Measurements from ENCODE around the gene NTSR1. TPM values are rescaled to one million over a fixed set of nuclear protein-coding genes. Genes with fewer than 3 reads are reported as not detected.
A peak's percentile ranks its signal among the peaks of the same experiment; 100 is the strongest.

NTSR1 gene
- total RNA-seq, 1 experiment from 2014 or later = 44.1 TPM

GRCh38 chr20:62726716-62727583, 18.3 kb downstream of the NTSR1 start:
- intact Hi-C loops (cut with micrococcal nuclease; ENCODE audit: unreplicated experiment) = no loop called here

GRCh38 chr20:62727584-62728027, 19.0 kb downstream of the NTSR1 start:
- no peak for TF ChIP-seq TCF7L2 (IDR thresholded peaks at IDR 0.05; ENCODE audit: low read depth, low read length)
- no peak for TF ChIP-seq POLR2AphosphoS5 (IDR thresholded peaks at IDR 0.05; ENCODE audit: low read depth, low read length)
- no peak for TF ChIP-seq SIN3A (IDR thresholded peaks at IDR 0.05; ENCODE audit: borderline replicate concordance, insufficient read depth, low read depth, low read length)
- no peak for TF ChIP-seq CTCF (IDR thresholded peaks at IDR 0.05)
- TF ChIP-seq REST (IDR thresholded peaks at IDR 0.05; ENCODE audit: insufficient read depth in 1 of 2, low read depth in 2 of 2, low read length in 1 of 2) = no peak
- no peak overlapping the region for H3K27ac ChIP-seq (ENCODE audit: low read length)
- H3K4me3 ChIP-seq (ENCODE audit: low read depth in 2 of 2, low read length in 2 of 2) = no peak overlapping the region
- no TSS peak for BruUV-seq (replicated peaks)
- ChIA-PET POLR2A (no interaction called here), CTCF (no interaction called here)
- H3K36me3 ChIP-seq (ENCODE audit: control insufficient read depth, insufficient read depth, low read length) = no peaks in the 10 kb centered on the region
- DNase-seq (ENCODE audit: low read depth, low spot score) (no peak), ATAC-seq (0 out of 2 replicates have a peak, but pooled peaks have one; percentile 15)
- intact Hi-C loops (cut with micrococcal nuclease; ENCODE audit: unreplicated experiment) (no loop called here), in situ Hi-C loops (cut with HindIII; ENCODE audit: low pct_unique_long_range_greater_than_20kb, low sequenced_read_pairs) (no loop called here)
- no peaks in the 10 kb centered on the region for H3K27me3 ChIP-seq (ENCODE audit: control insufficient read depth, insufficient read depth, low read length)
- peaks cover 15% of the 10 kb centered on the region for H3K4me1 ChIP-seq (ENCODE audit: control insufficient read depth, insufficient read depth, low read length)
- no peaks in the 10 kb centered on the region for H3K9me3 ChIP-seq (ENCODE audit: control insufficient read depth, insufficient read depth, low read depth, low read length)

More at GRCh38 chr20:62726716-62727583, 18.3 kb downstream of the NTSR1 start:
- H3K36me3 ChIP-seq (ENCODE audit: control insufficient read depth, insufficient read depth, low read length) = no peaks in the 10 kb centered on the region
- BruUV-seq (replicated peaks) = no TSS peak
- TF ChIP-seq CTCF (IDR thresholded peaks at IDR 0.05) (no peak), POLR2AphosphoS5 (IDR thresholded peaks at IDR 0.05; ENCODE audit: low read depth, low read length) (no peak), REST (IDR thresholded peaks at IDR 0.05; ENCODE audit: insufficient read depth in 1 of 2, low read depth in 2 of 2, low read length in 1 of 2) (no peak), SIN3A (IDR thresholded peaks at IDR 0.05; ENCODE audit: borderline replicate concordance, insufficient read depth, low read depth, low read length) (no peak), TCF7L2 (IDR thresholded peaks at IDR 0.05; ENCODE audit: low read depth, low read length) (no peak)
- no peak overlapping the region for H3K4me3 ChIP-seq (ENCODE audit: low read depth in 2 of 2, low read length in 2 of 2)
- H3K4me1 ChIP-seq (ENCODE audit: control insufficient read depth, insufficient read depth, low read length) = peaks cover 22% of the 10 kb centered on the region
- POLR2A ChIA-PET = no interaction called here
- H3K27me3 ChIP-seq (ENCODE audit: control insufficient read depth, insufficient read depth, low read length) = no peaks in the 10 kb centered on the region
- in situ Hi-C loops (cut with HindIII; ENCODE audit: low pct_unique_long_range_greater_than_20kb, low sequenced_read_pairs) = no loop called here
- DNase-seq (ENCODE audit: low read depth, low spot score) (no peak), ATAC-seq (no peak)
- H3K27ac ChIP-seq (ENCODE audit: low read length) = no peak overlapping the region
- CTCF ChIA-PET = no interaction called here
- H3K9me3 ChIP-seq (ENCODE audit: control insufficient read depth, insufficient read depth, low read depth, low read length) = no peaks in the 10 kb centered on the region

All from Panc1 (cell line).